DOHH2 (cell line): ENCODE results near the gene CYB561.

ENCODE experiments used
- EZH2phosphoT487 ChIP-seq: fragments of 200-600 bp; sonication (generic); IDR thresholded peaks from 2 replicates; pipeline ENCODE4 v1.6.1; 2017; ENCODE audit warnings: borderline replicate concordance, mild to moderate bottlenecking, antibody characterized with exemption, low read length, moderate library complexity, mixed read lengths
- TF ChIP-seq, protein P1 (sequence below): fragments of 200-600 bp; sonication (generic); IDR thresholded peaks from one replicate; pipeline ENCODE4 v1.5.1; 2014; ENCODE audit warnings: antibody characterized with exemption, mild to moderate bottlenecking, low read depth, low read length; ENCODE audit not compliant: poor library complexity, severe bottlenecking

- TF ChIP-seq, protein P1, sequence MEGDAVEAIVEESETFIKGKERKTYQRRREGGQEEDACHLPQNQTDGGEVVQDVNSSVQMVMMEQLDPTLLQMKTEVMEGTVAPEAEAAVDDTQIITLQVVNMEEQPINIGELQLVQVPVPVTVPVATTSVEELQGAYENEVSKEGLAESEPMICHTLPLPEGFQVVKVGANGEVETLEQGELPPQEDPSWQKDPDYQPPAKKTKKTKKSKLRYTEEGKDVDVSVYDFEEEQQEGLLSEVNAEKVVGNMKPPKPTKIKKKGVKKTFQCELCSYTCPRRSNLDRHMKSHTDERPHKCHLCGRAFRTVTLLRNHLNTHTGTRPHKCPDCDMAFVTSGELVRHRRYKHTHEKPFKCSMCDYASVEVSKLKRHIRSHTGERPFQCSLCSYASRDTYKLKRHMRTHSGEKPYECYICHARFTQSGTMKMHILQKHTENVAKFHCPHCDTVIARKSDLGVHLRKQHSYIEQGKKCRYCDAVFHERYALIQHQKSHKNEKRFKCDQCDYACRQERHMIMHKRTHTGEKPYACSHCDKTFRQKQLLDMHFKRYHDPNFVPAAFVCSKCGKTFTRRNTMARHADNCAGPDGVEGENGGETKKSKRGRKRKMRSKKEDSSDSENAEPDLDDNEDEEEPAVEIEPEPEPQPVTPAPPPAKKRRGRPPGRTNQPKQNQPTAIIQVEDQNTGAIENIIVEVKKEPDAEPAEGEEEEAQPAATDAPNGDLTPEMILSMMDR: no peak
- TF ChIP-seq EZH2phosphoT487: no peak
These were observed 44.8 kb upstream of the CYB561 start for GRCh38 chr17:63490858-63491400.
